A204.1 (cell line): Measurements from ENCODE around the gene SETD6.

ENCODE experiments used
- FAIRE-seq: peaks from 2 replicates; lab custom pipeline; 2012; peaks lifted over from hg19 to GRCh38; lab: Jason Lieb, UNC

The SETD6 gene

GRCh38 chr16:58507963-58508670 lies 7.2 kb upstream of the SETD6 start:
- no peak for FAIRE-seq

GRCh38 chr16:58508671-58509251 lies 6.6 kb upstream of the SETD6 start:
- FAIRE-seq = no peak

- FAIRE-seq = no peak
Measured at GRCh38 chr16:58509256-58510096, 5.8 kb upstream of the SETD6 start.

GRCh38 chr16:58510097-58510775 lies 5.1 kb upstream of the SETD6 start:
- no peak for FAIRE-seq

- no peak for FAIRE-seq
Measured at GRCh38 chr16:58510776-58511628, 4.3 kb upstream of the SETD6 start.

GRCh38 chr16:58511933-58512815 lies 3.1 kb upstream of the SETD6 start:
- no peak for FAIRE-seq

- FAIRE-seq = no peak
Measured at GRCh38 chr16:58513874-58514273, 1.4 kb upstream of the SETD6 start.

- no peak for FAIRE-seq
Measured at GRCh38 chr16:58515871-58516767, 802 bp downstream of the SETD6 start.

GRCh38 chr16:58516768-58517107 lies 1.4 kb downstream of the SETD6 start:
- FAIRE-seq = no peak

- FAIRE-seq = no peak
Measured at GRCh38 chr16:58518083-58518979, 3.0 kb downstream of the SETD6 start.

- no peak for FAIRE-seq
Measured at GRCh38 chr16:58518980-58519368, 3.7 kb downstream of the SETD6 start.

- no peak for FAIRE-seq
Measured at GRCh38 chr16:58519707-58520106, 4.4 kb downstream of the SETD6 start.

- no peak for FAIRE-seq
Measured at GRCh38 chr16:58530179-58530578, 14.9 kb downstream of the SETD6 start.

- no peak for FAIRE-seq
Measured at GRCh38 chr16:58532414-58532813, 17.1 kb downstream of the SETD6 start.

GRCh38 chr16:58533751-58534470 lies 18.6 kb downstream of the SETD6 start:
- FAIRE-seq = no peak

GRCh38 chr16:58535100-58535499 lies 19.8 kb downstream of the SETD6 start:
- FAIRE-seq = no peak

- no peak for FAIRE-seq
Measured at GRCh38 chr16:58536278-58536677, 21.0 kb downstream of the SETD6 start.
